IMR-90 (cell line): ENCODE measurements around the gene PRUNE2.

Experiments used
- BHLHE40 ChIP-seq: fragments of 150-350 bp; IDR thresholded peaks from 2 replicates; pipeline ENCODE4 v1.6.1; 2016; ENCODE audit warnings: mild to moderate bottlenecking, low read depth, low read length
- CEBPB ChIP-seq: IDR thresholded peaks from 2 replicates; pipeline ENCODE4 v1.6.1; 2012; ENCODE audit warnings: low read depth, low read length, improper control_type of control experiment
- MAFK ChIP-seq: IDR thresholded peaks from 2 replicates; pipeline ENCODE4 v1.6.1; 2012; ENCODE audit warnings: low read depth, low read length, improper control_type of control experiment
- MAZ ChIP-seq: IDR thresholded peaks from 2 replicates; pipeline ENCODE4 v1.6.1; 2012; ENCODE audit warnings: low read depth, mild to moderate bottlenecking, low read length, improper control_type of control experiment, moderate library complexity, borderline replicate concordance
- MXI1 ChIP-seq: IDR thresholded peaks from 2 replicates; pipeline ENCODE4 v1.6.1; 2012; ENCODE audit warnings: low read depth, mild to moderate bottlenecking, low read length, moderate library complexity, borderline replicate concordance
- POLR2A ChIP-seq: IDR thresholded peaks from 2 replicates; pipeline ENCODE4 v1.6.1; 2012; ENCODE audit warnings: mild to moderate bottlenecking, low read depth, low read length
- RFX5 ChIP-seq: IDR thresholded peaks from 2 replicates; pipeline ENCODE4 v1.8.0; 2012; ENCODE audit warnings: low read depth, mild to moderate bottlenecking, low read length, moderate library complexity
- TF ChIP-seq, protein P1 (sequence below): conservative IDR thresholded peaks from 2 replicates; pipeline ENCODE4 v1.5.1; 2012; ENCODE audit warnings: mild to moderate bottlenecking, low read depth, low read length, improper control_type of control experiment

DNA sequence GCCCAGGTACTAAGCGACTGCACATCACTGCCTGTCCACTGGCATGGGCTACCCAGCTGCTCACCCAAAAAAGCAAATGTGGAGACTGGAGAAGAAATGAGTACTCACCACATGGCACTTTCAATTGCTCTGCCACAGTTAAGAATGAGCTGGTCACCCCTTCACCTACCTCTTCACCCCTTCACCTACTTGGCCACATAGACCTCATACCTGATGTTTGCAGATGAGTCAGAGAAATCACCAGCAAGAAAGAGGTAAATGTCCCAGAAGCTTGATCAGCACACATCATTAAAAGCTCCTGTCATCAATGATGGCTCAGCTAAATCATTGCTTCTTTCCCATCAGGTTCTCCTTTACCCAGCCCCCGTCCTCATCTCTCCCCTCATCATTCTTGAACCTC lies 7.6 kb upstream of the PRUNE2 start:
- TF ChIP-seq, protein P1, sequence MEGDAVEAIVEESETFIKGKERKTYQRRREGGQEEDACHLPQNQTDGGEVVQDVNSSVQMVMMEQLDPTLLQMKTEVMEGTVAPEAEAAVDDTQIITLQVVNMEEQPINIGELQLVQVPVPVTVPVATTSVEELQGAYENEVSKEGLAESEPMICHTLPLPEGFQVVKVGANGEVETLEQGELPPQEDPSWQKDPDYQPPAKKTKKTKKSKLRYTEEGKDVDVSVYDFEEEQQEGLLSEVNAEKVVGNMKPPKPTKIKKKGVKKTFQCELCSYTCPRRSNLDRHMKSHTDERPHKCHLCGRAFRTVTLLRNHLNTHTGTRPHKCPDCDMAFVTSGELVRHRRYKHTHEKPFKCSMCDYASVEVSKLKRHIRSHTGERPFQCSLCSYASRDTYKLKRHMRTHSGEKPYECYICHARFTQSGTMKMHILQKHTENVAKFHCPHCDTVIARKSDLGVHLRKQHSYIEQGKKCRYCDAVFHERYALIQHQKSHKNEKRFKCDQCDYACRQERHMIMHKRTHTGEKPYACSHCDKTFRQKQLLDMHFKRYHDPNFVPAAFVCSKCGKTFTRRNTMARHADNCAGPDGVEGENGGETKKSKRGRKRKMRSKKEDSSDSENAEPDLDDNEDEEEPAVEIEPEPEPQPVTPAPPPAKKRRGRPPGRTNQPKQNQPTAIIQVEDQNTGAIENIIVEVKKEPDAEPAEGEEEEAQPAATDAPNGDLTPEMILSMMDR, result no peak
- no peak for TF ChIP-seq CEBPB
- no peak for TF ChIP-seq POLR2A
- TF ChIP-seq MXI1, result no peak
- no peak for TF ChIP-seq MAFK
- no peak for TF ChIP-seq RFX5
- TF ChIP-seq BHLHE40, result no peak
- TF ChIP-seq MAZ, result no peak
